GM18511 (cell line): ENCODE results near the gene TSBP1.
"Not testable (repeated sequence)": the region's sequence is repeated elsewhere in the genome, so short reads cannot be mapped to it uniquely, and the experiment has no call there.

Experiments used
- ATAC-seq: cut with Tn5 transposase; IDR thresholded peaks from one replicate; pipeline ENCODE4 v1.9.1; 2021; ENCODE audit warnings: mild to moderate bottlenecking, moderate library complexity; ENCODE audit not compliant: unreplicated experiment

The TSBP1 gene

GRCh38 chr6:32375739-32376529, 4.2 kb upstream of the TSBP1 start:
- ATAC-seq, result no peak

GRCh38 chr6:32371229-32371628, 474 bp downstream of the TSBP1 start:
- no peak for ATAC-seq

GRCh38 chr6:32370505-32370904, 1.2 kb downstream of the TSBP1 start:
- no peak for ATAC-seq

- ATAC-seq, result no peak
Observed at GRCh38 chr6:32369660-32370059, 2.0 kb downstream of the TSBP1 start.

GRCh38 chr6:32367644-32368043, 4.1 kb downstream of the TSBP1 start:
- no peak for ATAC-seq

- not testable (repeated sequence) for ATAC-seq
Observed at GRCh38 chr6:32359225-32359624, 12.5 kb downstream of the TSBP1 start.

- ATAC-seq, result not testable (repeated sequence)
Observed at GRCh38 chr6:32358548-32358947, 13.2 kb downstream of the TSBP1 start.

GRCh38 chr6:32355018-32355417, 16.7 kb downstream of the TSBP1 start:
- no peak for ATAC-seq

- no peak for ATAC-seq
Observed at GRCh38 chr6:32353348-32353747, 18.4 kb downstream of the TSBP1 start.

GRCh38 chr6:32340242-32340641, 31.5 kb downstream of the TSBP1 start:
- no peak for ATAC-seq

GRCh38 chr6:32337186-32337805, 34.4 kb downstream of the TSBP1 start:
- no peak for ATAC-seq

GRCh38 chr6:32332433-32332832, 39.3 kb downstream of the TSBP1 start:
- ATAC-seq, result no peak

- no peak for ATAC-seq
Observed at GRCh38 chr6:32329141-32329540, 42.6 kb downstream of the TSBP1 start.

GRCh38 chr6:32327103-32327502, 44.6 kb downstream of the TSBP1 start:
- ATAC-seq, result no peak

GRCh38 chr6:32318501-32318900, 53.2 kb downstream of the TSBP1 start:
- no peak for ATAC-seq

GRCh38 chr6:32317541-32317940, 54.2 kb downstream of the TSBP1 start:
- no peak for ATAC-seq

- no peak for ATAC-seq
Observed at GRCh38 chr6:32313964-32314363, 57.7 kb downstream of the TSBP1 start.

- no peak for ATAC-seq
Observed at GRCh38 chr6:32298632-32299336, 72.9 kb downstream of the TSBP1 start.

GRCh38 chr6:32294980-32295379, 76.7 kb downstream of the TSBP1 start:
- ATAC-seq, result not testable (repeated sequence)

- no peak for ATAC-seq
Observed at GRCh38 chr6:32294566-32294965, 77.1 kb downstream of the TSBP1 start.

- no peak for ATAC-seq
Observed at GRCh38 chr6:32293695-32294094, 78.0 kb downstream of the TSBP1 start.

GRCh38 chr6:32291543-32291942, 80.2 kb downstream of the TSBP1 start:
- ATAC-seq, result no peak
